Progenitor cell of endocrine pancreas (in vitro differentiated cells): Measurements from ENCODE around the gene SRSF8. TPM values are rescaled to one million over a fixed set of nuclear protein-coding genes. Genes with fewer than 3 reads are reported as not detected.
A peak's percentile ranks its signal among the peaks of the same experiment; 100 is the strongest.

Experiments used
- DNase-seq: peaks from one replicate; pipeline ENCODE4 v3.0.0; 2021; ENCODE audit warnings: low spot score; ENCODE audit not compliant: unreplicated experiment
- H3K27ac Mint-ChIP-seq: 2 replicates; pipeline ENCODE4 v1.8.0; 2021; ENCODE audit warnings: mild to moderate bottlenecking, moderate library complexity, mixed read lengths
- H3K27me3 Mint-ChIP-seq: 2 replicates; pipeline ENCODE4 v1.8.0; 2021; ENCODE audit warnings: mixed read lengths
- H3K36me3 Mint-ChIP-seq: 2 replicates; pipeline ENCODE4 v1.8.0; 2022; ENCODE audit warnings: mixed read lengths; ENCODE audit not compliant: insufficient read depth
- H3K4me1 Mint-ChIP-seq: 2 replicates; pipeline ENCODE4 v1.8.0; 2021; ENCODE audit warnings: low read depth, mixed read lengths
- H3K4me3 Mint-ChIP-seq: 2 replicates; pipeline ENCODE4 v1.8.0; 2021; ENCODE audit warnings: low read depth, mild to moderate bottlenecking, moderate library complexity, mixed read lengths
- H3K9me3 Mint-ChIP-seq: 2 replicates; pipeline ENCODE4 v1.8.0; 2021; ENCODE audit warnings: low read depth, mixed read lengths
- CTCF ChIP-seq: fragments of 200-600 bp; sonication (generic); IDR thresholded peaks from one replicate; pipeline ENCODE4 v1.5.0; 2021; ENCODE audit warnings: antibody characterized with exemption, mild to moderate bottlenecking; ENCODE audit not compliant: unreplicated experiment
- total RNA-seq: library from RNA; stranded (reverse); gene quantifications from 2 replicates; pipeline ENCODE4 v1.2.1, GENCODE V29; 2021

Gene SRSF8
- total RNA-seq, 1 donor from 2014 or later, result 43.4 TPM

GRCh38 chr11:95070471-95070870 is 3.8 kb downstream of the SRSF8 start:
- H3K36me3 Mint-ChIP-seq, result peaks cover 8% of the 10 kb centered on the region
- H3K4me1 Mint-ChIP-seq, result peaks cover 14% of the 10 kb centered on the region
- H3K27ac Mint-ChIP-seq, result no peak overlapping the region
- H3K9me3 Mint-ChIP-seq, result peaks cover 6% of the 10 kb centered on the region
- H3K27me3 Mint-ChIP-seq, result no peaks in the 10 kb centered on the region
- TF ChIP-seq CTCF, result no peak
- DNase-seq, result no peak
- no peak overlapping the region for H3K4me3 Mint-ChIP-seq

GRCh38 chr11:95072948-95073347 is 6.2 kb downstream of the SRSF8 start:
- Mint-ChIP-seq H3K27ac (no peak overlapping the region), H3K4me3 (no peak overlapping the region), H3K4me1 (peaks cover 15% of the 10 kb centered on the region), H3K9me3 (peaks cover 6% of the 10 kb centered on the region), H3K36me3 (peaks cover 8% of the 10 kb centered on the region), H3K27me3 (no peaks in the 10 kb centered on the region)
- DNase-seq, result no peak
- TF ChIP-seq CTCF, result no peak

GRCh38 chr11:95074792-95075563 is 8.3 kb downstream of the SRSF8 start:
- H3K27ac Mint-ChIP-seq, result no peak overlapping the region
- peaks cover 8% of the 10 kb centered on the region for H3K4me1 Mint-ChIP-seq
- H3K36me3 Mint-ChIP-seq, result peaks cover 6% of the 10 kb centered on the region
- H3K27me3 Mint-ChIP-seq, result no peaks in the 10 kb centered on the region
- TF ChIP-seq CTCF, result no peak
- H3K4me3 Mint-ChIP-seq, result no peak overlapping the region
- DNase-seq, result no peak
- peaks cover 6% of the 10 kb centered on the region for H3K9me3 Mint-ChIP-seq

- H3K36me3 Mint-ChIP-seq, result no peaks in the 10 kb centered on the region
- no peak for TF ChIP-seq CTCF
- no peak for DNase-seq
- no peak overlapping the region for H3K4me3 Mint-ChIP-seq
- H3K27me3 Mint-ChIP-seq, result no peaks in the 10 kb centered on the region
- peaks cover 6% of the 10 kb centered on the region for H3K4me1 Mint-ChIP-seq
- H3K27ac Mint-ChIP-seq, result no peak overlapping the region
- H3K9me3 Mint-ChIP-seq, result no peaks in the 10 kb centered on the region
Measured at GRCh38 chr11:95076416-95076815, 9.7 kb downstream of the SRSF8 start.

- H3K36me3 Mint-ChIP-seq, result no peaks in the 10 kb centered on the region
- no peaks in the 10 kb centered on the region for H3K27me3 Mint-ChIP-seq
- TF ChIP-seq CTCF, result no peak
- H3K9me3 Mint-ChIP-seq, result no peaks in the 10 kb centered on the region
- peaks cover 6% of the 10 kb centered on the region for H3K4me1 Mint-ChIP-seq
- H3K4me3 Mint-ChIP-seq, result no peak overlapping the region
- peak overlapping the region; percentile 25 for H3K27ac Mint-ChIP-seq
- DNase-seq, result no peak
Measured at GRCh38 chr11:95076981-95077380, 10.3 kb downstream of the SRSF8 start.
